Measurements from ENCODE around the gene TOB2.

Gene TOB2, protein sequence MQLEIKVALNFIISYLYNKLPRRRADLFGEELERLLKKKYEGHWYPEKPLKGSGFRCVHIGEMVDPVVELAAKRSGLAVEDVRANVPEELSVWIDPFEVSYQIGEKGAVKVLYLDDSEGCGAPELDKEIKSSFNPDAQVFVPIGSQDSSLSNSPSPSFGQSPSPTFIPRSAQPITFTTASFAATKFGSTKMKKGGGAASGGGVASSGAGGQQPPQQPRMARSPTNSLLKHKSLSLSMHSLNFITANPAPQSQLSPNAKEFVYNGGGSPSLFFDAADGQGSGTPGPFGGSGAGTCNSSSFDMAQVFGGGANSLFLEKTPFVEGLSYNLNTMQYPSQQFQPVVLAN

DNA sequence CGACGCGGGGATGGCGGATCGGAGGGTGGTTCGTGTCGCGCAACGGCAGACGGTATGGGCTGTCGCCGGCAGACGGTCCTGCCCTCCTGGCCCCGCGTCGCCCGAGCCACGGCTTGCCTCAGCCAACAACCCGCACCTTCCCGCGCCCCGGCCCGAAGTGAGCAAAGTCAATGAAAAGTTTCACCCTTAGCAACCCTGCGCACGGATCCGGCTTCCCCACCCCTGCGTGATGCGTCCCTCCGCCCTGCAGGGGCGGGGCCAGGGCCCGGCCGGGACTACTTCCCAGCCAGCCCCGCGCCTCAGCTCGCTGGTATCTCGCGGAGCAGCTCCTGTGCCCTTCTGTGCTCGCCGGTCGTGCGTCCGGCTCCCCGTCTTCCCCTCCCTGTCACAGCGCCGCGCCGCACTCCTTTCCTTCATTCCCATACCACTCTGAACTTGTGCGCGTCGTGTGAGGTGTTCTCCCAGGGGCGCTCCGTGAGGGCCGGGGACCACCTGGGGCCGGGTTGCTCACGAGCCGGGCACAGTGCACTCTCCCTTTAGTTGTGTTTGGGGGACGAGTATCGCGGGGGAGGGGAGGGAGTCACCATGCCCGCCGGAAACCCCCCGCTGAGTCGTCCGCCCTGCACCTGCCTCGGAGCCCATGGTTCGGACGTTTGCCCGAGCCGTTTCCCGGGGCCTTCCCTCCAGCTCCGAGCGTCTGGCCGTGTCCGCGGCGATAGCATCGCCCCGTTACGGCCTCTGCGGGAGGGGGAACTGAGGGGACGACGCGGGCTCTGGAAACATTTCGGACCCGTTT, at the start of gene TOB2:
TSS of gene TOB2 (minus strand) at position 163 of the 796 bp plus-strand sequence. CDS start 9,456 bp downstream, outside the sequence.
- DNase-seq (ENCODE audit: low read depth): peak; percentile 90

DNA sequence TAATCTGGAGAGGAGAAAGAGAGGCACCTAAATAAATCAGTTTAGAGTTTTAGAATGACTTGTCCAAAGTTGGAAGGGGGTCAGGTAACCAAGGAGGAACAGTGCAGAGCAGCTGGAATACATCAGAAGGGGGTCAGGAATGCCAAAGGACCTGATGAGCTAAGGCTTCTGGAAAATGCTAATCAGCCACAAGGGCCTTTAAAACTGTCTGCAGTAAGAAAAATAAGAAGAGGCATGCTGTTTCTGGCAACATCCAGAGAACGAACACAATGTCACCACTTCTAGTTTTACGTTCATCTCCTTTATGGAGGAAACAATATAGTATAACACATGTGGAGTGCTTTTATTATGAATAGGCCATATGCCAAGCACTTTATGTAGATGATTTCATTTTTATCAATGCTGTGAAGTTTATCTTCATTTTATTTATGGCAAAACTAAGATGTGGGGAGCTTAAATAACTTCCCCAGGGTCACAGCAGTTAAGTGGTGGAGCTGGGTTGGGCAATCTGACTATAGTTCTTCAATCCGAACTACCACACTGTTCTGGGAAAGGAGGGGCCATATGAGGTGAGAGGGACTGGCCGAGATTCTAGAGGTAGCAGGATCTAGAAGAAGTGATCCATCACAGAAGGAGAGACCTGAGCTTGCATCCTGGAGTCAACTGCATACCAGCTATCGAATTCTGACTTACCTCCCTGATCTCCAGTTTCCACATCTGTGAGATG, 44.9 kb upstream of the TOB2 start:
- no peak for DNase-seq (ENCODE audit: low read depth)

DNA sequence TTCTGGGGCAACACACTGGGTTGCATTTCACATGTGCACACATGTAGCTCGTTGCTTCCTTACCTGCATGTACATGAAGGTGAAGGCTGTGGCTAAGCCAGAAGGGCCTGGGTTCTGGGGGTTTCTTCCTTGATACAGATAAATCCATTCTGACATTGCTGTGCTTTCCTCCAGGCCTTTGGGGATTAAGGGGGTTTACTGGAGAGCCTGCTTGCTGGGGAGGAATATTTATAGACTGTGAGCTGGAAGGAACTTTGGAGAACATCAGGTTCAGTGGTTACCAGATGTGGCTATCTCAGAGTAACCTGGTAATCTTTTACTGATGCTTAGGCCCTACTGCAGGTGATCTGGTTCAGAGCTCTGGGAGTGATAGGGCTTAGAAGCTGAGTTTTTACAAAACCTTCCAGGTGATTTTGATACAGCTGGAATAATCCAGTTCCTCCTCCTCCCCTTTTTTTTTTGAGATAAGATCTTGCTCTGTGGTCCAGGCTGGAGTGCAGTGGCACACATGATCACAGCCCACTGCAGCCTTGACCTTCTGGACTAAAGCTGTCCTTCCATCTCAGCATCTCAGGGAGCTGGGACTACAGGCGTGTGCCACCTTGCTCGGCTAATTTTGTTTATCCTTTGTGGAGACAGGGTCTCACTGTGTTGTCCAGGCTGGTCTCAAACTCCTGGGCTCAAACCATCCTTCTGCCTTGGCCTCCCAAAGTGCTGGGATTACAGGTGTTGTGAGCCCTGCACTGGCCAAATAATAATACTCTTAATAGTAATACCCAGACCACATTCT, 42.2 kb upstream of the TOB2 start:
- DNase-seq (ENCODE audit: low read depth): no peak

DNA sequence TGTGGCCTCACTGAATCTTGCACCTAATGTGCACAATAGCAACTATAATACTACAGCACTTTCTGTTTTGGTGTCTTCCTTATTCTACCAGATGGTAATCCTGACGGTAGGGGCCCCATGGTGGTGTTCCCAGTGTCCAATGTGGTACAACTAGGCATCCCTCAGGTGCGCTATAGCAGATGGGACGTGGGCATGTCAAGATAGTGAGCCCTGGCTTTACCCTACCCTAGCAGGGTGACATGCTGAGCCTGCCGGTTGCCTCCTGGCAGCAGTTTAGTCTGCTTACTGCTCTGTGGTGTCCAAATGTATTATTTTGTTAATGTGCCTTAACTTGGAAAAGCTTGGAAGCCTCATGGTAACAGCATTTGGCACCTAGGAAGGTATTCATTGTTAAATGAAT, 41.5 kb upstream of the TOB2 start:
- no peak for DNase-seq (ENCODE audit: low read depth)

DNA sequence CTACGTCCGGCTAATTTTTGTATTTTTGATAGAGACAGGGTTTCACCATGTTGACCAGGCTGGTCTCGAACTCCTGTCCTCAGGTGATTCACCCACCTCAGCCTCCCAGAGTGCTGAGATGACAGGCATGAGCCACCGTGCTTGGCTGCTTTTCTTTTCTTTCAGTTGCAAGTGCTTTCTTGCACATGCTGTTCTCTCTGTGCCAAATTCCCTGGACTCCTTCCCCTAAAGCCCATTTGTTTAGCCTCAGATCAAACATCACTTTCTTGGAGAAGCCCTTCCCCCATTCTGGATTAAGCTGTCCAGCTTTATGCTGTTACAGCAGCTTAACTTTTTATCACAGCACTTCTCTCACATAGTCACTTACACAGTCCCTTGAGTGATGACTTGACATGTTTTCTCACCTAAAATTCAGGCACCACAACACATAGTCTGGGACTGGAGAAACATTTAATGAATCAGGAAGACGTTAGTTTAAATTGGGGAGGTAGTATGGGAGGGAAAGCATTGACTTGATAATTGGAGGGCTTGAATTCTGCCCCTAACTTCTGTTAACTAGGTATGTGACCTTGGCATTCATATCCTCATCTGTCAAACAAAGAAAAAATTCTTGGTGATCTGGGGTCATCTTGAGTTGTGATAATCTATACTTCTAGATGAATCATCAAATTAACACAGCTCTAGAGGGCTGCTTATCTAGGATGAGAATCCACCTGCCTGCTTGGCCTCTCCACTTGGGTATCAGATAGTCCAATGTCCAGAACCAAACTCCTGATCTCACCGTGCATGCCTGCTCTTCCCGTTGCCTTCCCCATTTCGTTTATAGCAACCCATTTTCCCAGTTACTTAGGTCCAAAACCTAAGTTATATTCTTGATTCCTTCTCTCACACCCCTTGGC, 40.7 kb upstream of the TOB2 start:
- DNase-seq (ENCODE audit: low read depth): no peak

DNA sequence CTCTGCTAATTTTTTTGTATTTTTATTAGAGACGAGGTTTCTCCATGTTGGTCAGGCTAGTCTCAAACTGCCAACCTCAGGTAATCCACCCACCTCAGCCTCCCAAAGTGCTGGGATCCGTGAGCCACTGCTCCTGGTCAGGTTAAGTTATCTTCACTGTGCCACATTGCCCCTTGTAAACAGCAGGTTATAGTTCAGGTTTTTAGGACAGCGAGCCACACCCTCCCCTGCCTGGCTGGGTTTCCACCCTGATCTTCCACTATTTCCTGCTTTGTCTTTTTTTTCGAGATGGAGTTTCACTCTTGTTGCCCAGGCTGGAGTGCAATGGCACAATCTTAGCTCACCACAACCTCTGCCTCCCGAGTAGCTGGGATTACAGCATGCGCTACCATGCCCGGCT, 38.4 kb upstream of the TOB2 start:
- no peak for DNase-seq (ENCODE audit: low read depth)

DNA sequence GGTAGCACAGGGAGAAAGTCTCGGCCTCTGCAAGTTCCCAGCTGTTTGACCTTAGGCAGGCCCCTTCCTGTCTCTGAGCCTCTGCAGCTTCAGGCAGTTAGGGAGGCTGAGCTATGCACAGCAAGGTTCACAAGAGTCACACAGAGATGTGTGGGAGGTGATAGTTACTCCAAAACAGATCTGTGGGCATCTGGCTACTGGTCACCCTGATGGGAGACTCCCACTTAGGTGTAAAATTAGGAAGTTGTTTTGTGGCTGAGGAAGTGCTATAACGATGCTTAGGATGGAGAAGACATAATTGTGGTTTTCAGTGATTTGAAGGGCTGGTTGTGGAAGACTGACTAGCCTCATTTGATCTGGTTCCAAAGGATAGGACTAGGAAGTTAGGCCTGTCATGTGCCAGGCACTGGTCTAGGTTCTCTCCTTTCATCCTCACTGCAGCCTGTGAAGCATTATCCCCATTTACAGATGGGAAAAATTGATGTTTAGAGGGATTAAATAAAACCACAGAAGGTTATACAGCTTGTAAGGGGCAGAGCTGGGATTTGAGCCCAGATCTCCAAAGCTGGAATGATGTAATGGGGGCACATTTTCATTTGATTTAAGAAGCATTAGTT, 35.8 kb upstream of the TOB2 start:
- no peak for DNase-seq (ENCODE audit: low read depth)

DNA sequence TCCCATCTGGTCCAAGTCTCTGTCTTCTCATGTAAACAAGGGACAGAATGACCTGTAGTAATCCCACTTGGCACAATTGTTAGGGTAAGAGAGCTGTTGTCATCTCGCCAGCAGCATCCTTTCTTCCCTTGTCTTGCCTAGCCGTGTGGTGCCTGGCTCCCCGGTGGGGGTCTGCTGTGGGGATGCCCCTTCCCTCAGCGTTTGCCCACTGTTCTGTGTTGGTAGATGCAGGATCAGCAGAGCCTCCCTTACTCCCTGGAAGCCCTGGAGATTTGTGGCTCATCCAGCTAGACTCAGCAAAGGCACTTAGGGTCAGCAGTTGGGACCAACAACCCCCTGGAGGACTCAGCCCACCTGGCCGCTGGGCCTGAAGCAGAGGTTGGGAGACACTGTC, 35.3 kb upstream of the TOB2 start:
- DNase-seq (ENCODE audit: low read depth): no peak

DNA sequence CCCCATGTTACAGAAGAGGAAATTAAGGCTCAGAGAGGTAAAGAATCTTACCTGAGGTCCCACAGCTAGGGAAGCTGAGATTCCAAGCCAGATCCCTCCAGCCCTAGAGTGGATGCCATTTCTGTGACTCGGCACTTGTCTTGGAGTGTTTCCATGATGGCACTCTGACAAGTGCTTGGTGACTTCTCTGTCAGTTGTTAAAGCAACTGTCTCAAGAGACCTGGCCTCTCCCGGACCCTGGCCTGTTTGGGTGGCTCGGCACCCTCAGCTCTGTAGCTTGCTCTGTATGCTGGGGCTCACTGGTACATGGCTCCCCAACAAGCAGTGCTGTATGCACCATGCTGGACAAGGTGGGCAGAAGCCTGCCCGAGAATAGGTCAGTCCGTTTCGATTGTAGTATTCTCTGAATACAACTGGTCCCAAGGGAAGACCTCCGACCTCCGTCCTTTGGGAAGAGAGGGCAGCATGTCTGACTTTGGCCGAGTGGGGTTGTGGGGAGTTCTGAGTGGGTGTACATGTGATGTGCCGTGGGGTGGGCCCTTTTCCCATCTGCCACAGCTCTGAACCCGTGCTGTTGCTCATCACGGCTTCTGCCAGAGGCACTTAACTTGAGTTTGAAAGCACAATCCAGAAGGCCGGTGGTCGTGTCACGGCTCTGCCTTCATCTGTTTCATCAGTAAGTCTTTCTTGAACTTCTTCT, 34.7 kb upstream of the TOB2 start:
- DNase-seq (ENCODE audit: low read depth): no peak

DNA sequence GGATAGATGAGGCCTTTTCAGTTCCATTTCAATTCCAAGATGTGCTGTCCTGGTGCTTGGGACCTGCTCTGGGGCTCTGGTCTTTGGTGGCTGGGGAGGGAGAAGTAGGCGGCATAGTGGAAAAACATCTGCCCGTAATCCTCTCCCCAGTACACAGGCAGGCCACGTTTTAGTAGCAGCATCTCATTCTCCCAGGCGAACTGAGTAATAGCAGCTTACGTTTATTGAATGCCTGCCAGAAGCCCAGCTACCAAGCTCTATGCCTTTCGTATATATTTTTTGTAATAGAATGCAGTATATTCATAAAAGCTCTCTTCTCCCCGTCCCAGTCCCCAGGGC, 33.8 kb upstream of the TOB2 start:
- no peak for DNase-seq (ENCODE audit: low read depth)

DNA sequence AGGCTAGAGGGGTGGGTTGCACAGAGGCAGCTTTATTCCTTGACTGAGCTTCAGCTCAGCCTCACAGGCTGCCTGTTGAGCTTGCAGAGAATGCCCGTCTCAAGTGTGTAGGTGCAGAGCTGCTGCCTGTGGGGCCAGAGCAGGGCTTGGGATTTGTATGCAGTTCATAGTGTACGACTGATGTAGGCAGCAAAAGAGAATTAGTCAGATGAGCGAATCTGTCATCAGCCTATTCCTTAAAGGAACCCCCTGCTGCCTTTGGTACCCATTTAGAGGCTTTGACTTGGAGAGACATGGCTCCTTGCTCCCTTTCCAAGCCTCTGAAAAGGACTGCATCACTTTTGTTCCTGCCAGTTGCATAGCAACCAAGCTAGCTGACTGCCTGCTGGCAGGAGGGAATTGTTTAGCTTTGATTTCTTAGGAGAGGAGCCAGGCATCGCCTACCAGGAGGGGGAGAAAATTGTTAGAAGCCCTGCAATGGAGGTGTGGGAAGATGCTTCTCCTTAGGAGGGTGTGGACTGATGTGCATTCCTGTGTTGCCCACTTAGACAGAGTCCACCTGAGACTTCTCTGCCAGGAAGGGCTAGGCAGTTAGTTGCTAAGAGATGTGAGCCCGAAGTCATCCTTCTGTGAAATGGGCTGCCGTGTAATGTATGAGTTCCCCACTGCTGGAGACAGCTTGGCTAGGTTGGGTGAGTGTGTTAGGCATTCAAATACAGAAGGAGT, 33.2 kb upstream of the TOB2 start:
- no peak for DNase-seq (ENCODE audit: low read depth)

DNA sequence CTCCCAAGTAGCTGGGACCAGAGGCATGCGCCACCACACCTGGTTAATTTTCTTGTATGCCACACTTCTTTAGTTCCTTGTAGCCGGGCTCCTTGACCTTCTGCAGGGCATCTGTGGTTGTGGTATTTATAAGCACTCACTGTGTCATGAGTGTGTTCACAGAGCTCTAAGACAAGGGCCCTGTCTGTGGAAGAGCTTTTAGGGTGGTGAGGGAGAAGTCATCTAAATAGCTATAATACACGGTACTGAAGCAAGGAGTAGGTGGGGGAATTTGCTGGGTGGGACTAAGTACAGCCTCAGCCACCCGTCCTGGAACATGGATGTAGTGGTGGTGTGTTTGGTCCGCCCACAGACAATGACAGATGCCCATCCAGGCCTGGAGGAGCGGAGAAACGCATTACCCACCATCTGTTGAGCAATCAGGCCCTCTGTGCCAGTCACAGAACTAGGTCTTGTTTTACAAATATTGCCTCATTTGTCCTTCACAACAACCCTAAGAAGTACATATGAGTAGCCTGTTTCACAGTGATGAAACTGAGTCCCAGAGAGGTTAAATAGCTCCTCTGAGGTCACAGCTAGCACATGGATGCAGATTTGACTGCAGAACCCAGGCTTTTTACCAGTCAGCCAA, 32.4 kb upstream of the TOB2 start:
- no peak for DNase-seq (ENCODE audit: low read depth)

DNA sequence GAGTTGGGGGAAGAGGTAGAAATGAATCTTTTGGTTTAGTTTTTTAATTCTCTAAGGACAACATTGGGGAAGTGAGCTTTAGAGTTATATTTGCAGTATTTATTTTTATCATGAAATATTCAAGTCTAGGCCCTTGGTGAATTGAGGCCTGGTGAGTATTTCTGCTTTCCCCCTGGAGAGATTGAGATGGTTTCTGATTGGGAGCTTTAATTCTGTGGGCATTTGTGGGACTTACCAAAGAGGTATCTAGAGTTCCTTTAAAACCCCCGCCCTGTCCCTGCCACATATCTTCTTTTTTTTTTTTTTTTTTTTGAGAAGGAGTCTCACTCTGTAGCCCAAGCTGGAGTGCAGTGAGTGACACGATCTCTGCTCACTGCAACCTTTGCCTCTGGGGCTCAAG, 31.9 kb upstream of the TOB2 start:
- DNase-seq (ENCODE audit: low read depth): no peak

DNA sequence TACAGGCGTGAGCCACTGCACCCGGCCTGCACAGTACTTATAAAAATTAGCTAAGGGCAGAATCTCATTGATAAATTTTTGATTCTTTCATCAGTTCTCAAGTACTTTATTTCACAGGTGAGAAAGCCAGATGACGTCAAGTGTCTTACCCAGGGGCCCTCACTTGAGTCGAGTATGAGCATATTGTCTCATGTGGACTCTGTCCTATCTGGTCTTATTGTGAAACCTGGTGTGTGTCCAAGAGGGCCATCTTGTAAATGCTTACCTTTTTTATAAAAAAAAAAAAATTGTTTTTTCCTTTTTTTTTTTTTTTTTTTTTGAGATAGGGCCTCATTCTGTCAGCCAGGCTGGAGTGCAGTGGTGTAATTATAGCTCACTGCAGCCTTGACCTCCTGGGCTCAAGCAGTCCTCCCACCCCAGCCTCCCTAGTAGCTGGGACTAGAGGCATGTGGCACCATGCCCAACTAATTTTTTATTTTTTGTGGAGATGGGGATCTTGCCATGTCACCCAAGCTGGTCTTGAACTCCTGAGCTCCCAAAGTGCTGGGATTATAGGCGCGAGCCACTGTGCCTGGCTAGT, 28.4 kb upstream of the TOB2 start:
- DNase-seq (ENCODE audit: low read depth): no peak

DNA sequence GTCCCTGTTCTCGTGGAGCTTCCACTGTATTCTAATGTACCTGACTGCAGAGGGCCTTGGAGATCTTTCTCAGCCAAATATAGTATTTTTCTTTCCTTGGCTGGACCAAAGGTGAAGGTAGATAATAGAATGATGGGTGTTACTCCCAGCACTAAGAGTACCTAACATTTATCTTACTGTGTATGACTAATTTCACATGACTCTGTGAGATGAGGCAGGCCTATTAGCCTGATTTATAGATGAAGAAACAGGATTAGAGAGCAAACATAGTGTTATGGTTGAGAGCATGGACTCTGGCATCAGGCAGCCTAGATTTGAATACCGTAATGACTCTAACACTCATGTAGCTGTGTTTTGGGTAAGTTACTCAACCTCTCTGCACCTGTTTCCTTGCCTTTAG, 25.0 kb upstream of the TOB2 start:
- DNase-seq (ENCODE audit: low read depth): no peak

DNA sequence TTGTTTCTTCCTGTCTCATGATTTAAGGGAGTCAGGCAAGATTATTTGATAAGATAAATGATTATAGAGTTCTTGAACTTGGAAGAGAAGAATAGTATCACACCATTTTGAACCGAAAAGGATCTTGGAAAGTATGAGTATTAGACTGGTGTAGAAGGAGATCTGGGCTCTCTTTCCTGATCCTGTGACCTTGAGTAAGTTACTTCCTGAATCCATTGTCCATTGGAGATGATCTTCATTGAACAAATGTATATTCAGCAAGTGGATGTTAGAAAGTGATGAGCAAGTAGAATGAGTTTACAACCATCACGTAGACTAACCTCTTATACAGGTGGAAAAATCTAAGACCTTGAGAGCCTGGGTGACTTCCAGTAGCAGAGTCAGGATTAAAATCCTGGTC, 24.3 kb upstream of the TOB2 start:
- no peak for DNase-seq (ENCODE audit: low read depth)

DNA sequence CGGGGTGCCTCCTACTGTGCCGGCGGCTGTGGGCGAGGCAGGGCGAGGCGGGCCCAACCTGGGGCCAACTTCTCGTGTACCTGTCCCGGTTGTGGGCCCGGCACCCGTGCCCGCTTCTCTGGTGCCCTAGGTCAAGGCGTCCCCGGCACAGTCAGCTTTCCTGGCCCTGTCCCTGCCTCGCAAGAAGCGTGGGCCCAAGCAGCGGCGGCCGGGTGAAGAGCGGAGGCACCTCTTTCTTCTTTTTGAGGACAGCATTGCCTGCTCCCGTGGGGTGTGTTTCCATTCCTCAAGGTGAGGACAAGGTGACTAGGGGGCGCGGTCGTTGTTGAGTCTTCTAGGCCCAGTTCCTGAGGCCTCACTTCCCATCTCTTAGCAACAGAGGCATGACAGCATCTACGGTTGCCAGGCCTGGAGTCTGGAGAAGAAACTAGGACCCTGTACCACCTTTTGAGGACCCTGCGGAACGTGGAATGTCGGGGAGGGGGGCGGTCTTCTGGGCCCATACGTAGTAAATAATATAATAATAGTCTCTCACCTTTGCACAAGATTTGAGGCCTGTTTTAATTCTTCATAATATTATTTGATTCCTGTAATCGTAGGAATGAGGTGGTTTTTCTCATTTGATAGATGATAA, 22.7 kb upstream of the TOB2 start:
- DNase-seq (ENCODE audit: low read depth): no peak

Data from stimulated activated CD4-positive, alpha-beta T cell treated with anti-CD3 and anti-CD28 coated beads, Interleukin-2, amount 100 ng/mL, for 4 hours (primary cell).